Fibroblast of villous mesenchyme (primary cell): ENCODE data around the gene SMIM36. TPM values are rescaled to one million over a fixed set of nuclear protein-coding genes. Genes with fewer than 3 reads are reported as not detected.
A peak's percentile ranks its signal among the peaks of the same experiment; 100 is the strongest.
"Not testable (repeated sequence)": the region's sequence is repeated elsewhere in the genome, so short reads cannot be mapped to it uniquely, and the experiment has no call there.

Source experiments
- DNase-seq: peaks from one replicate; pipeline ENCODE4 v3.0.0-alpha.2; 2010; ENCODE audit warnings: low read depth
- H3K4me3 ChIP-seq: 2 replicates; pipeline ENCODE4 v1.5.1; 2011; ENCODE audit warnings: low read depth, mild to moderate bottlenecking, low read length
- CTCF ChIP-seq: IDR thresholded peaks from 2 replicates; pipeline ENCODE4 v1.5.1; 2012; ENCODE audit warnings: low read depth, mild to moderate bottlenecking, low read length; ENCODE audit not compliant: insufficient read depth
- total RNA-seq: library from RNA; depleted of rRNA; stranded (reverse); fragments of >200 nt; gene quantifications from 2 replicates; pipeline ENCODE4 v1.2.3, GENCODE V29; 2012

SMIM36 gene
- total RNA-seq, 1 donor, result not detected

- no peak for DNase-seq
- no peak for TF ChIP-seq CTCF
- no peak overlapping the region for H3K4me3 ChIP-seq
Observed at GRCh38 chr17:55434721-55435120, 76.5 kb downstream of the SMIM36 start.

GRCh38 chr17:55433629-55434422 is 77.4 kb downstream of the SMIM36 start:
- H3K4me3 ChIP-seq, result no peak overlapping the region
- peak; percentile 99 for DNase-seq
- TF ChIP-seq CTCF, result no peak

GRCh38 chr17:55433029-55433628 is 78.1 kb downstream of the SMIM36 start:
- no peak overlapping the region for H3K4me3 ChIP-seq
- no peak for DNase-seq
- no peak for TF ChIP-seq CTCF

GRCh38 chr17:55432358-55433028 is 78.8 kb downstream of the SMIM36 start:
- peak; percentile 78 for DNase-seq
- H3K4me3 ChIP-seq, result no peak overlapping the region
- no peak for TF ChIP-seq CTCF

GRCh38 chr17:55431914-55432313 is 79.3 kb downstream of the SMIM36 start:
- DNase-seq, H3K4me3 ChIP-seq: not testable (repeated sequence)

- no peak for TF ChIP-seq CTCF
- DNase-seq, result no peak
- H3K4me3 ChIP-seq, result no peak overlapping the region
Observed at GRCh38 chr17:55430541-55431288, 80.5 kb downstream of the SMIM36 start.

- no peak for DNase-seq
- TF ChIP-seq CTCF, result no peak
- no peak overlapping the region for H3K4me3 ChIP-seq
Observed at GRCh38 chr17:55427587-55427882, 83.7 kb downstream of the SMIM36 start.
